ENCODE measurements around the gene ITPR2. TPM values are rescaled to one million over a fixed set of nuclear protein-coding genes. Genes with fewer than 3 reads are reported as not detected.
"Not testable (repeated sequence)": the region's sequence is repeated elsewhere in the genome, so short reads cannot be mapped to it uniquely, and the experiment has no call there.

The ITPR2 gene
- total RNA-seq, 1 experiment from 2014 or later, result 6.5 TPM

GRCh38 chr12:26760657-26761293, 72.2 kb downstream of the ITPR2 start:
- DNase-seq (ENCODE audit: low spot score), result no peak

- DNase-seq (ENCODE audit: low spot score), result not testable (repeated sequence)
Observed at GRCh38 chr12:26755362-26755761, 77.6 kb downstream of the ITPR2 start.

GRCh38 chr12:26754148-26754547, 78.8 kb downstream of the ITPR2 start:
- no peak for DNase-seq (ENCODE audit: low spot score)

GRCh38 chr12:26751179-26751578, 81.8 kb downstream of the ITPR2 start:
- DNase-seq (ENCODE audit: low spot score), result no peak

- no peak for DNase-seq (ENCODE audit: low spot score)
Observed at GRCh38 chr12:26750531-26751175, 82.3 kb downstream of the ITPR2 start.

- no peak for DNase-seq (ENCODE audit: low spot score)
Observed at GRCh38 chr12:26749781-26750180, 83.2 kb downstream of the ITPR2 start.

GRCh38 chr12:26748741-26749431, 84.1 kb downstream of the ITPR2 start:
- peak; percentile 22 for DNase-seq (ENCODE audit: low spot score)

- peak; percentile 34 for DNase-seq (ENCODE audit: low spot score)
Observed at GRCh38 chr12:26748412-26748740, 84.6 kb downstream of the ITPR2 start.

GRCh38 chr12:26746121-26746714, 86.8 kb downstream of the ITPR2 start:
- peak; percentile 59 for DNase-seq (ENCODE audit: low spot score)

GRCh38 chr12:26744697-26745440, 88.1 kb downstream of the ITPR2 start:
- DNase-seq (ENCODE audit: low spot score), result no peak

GRCh38 chr12:26744042-26744626, 88.9 kb downstream of the ITPR2 start:
- DNase-seq (ENCODE audit: low spot score), result no peak

- no peak for DNase-seq (ENCODE audit: low spot score)
Observed at GRCh38 chr12:26741584-26742227, 91.3 kb downstream of the ITPR2 start.

- no peak for DNase-seq (ENCODE audit: low spot score)
Observed at GRCh38 chr12:26740991-26741390, 92.0 kb downstream of the ITPR2 start.

GRCh38 chr12:26740348-26740747, 92.6 kb downstream of the ITPR2 start:
- DNase-seq (ENCODE audit: low spot score), result no peak

- DNase-seq (ENCODE audit: low spot score), result no peak
Observed at GRCh38 chr12:26737487-26738030, 95.4 kb downstream of the ITPR2 start.

GRCh38 chr12:26736563-26737486, 96.2 kb downstream of the ITPR2 start:
- no peak for DNase-seq (ENCODE audit: low spot score)

GRCh38 chr12:26735249-26735639, 97.8 kb downstream of the ITPR2 start:
- DNase-seq (ENCODE audit: low spot score), result no peak

GRCh38 chr12:26734510-26735248, 98.3 kb downstream of the ITPR2 start:
- no peak for DNase-seq (ENCODE audit: low spot score)
